Astrocyte (in vitro differentiated cells and primary cell): Measurements from ENCODE around the gene ZFP91. TPM values are rescaled to one million over a fixed set of nuclear protein-coding genes. Genes with fewer than 3 reads are reported as not detected.

Source experiments
- DNase-seq: peaks from one replicate; pipeline ENCODE4 v3.0.0-alpha.2; 2010; ENCODE audit warnings: low read depth
- FAIRE-seq: peaks from 2 replicates; lab custom pipeline; 2011; peaks lifted over from hg19 to GRCh38; lab: Jason Lieb, UNC
- H2AFZ ChIP-seq: 2 replicates; pipeline ENCODE4 v1.6.0; 2012; ENCODE audit warnings: low read depth, low read length, inconsistent platforms
- H3K27ac ChIP-seq: 2 replicates; pipeline ENCODE4 v1.5.1; 2011; ENCODE audit warnings: low read depth, low read length, inconsistent platforms
- H3K27me3 ChIP-seq: 2 replicates; pipeline ENCODE4 v1.6.0; 2011; ENCODE audit warnings: low read length, inconsistent platforms; ENCODE audit not compliant: insufficient read depth
- H3K36me3 ChIP-seq: 2 replicates; pipeline ENCODE4 v1.5.1; 2011; ENCODE audit warnings: low read length, inconsistent platforms; ENCODE audit not compliant: insufficient read depth
- H3K4me1 ChIP-seq: 2 replicates; pipeline ENCODE4 v1.5.1; 2011; ENCODE audit warnings: low read length, inconsistent platforms; ENCODE audit not compliant: insufficient read depth
- H3K4me2 ChIP-seq: 2 replicates; pipeline ENCODE4 v1.6.0; 2012; ENCODE audit warnings: low read length, inconsistent platforms
- H3K4me3 ChIP-seq: 2 replicates; pipeline ENCODE4 v1.5.1; 2011; ENCODE audit warnings: low read depth, mild to moderate bottlenecking, low read length, inconsistent platforms; ENCODE audit not compliant: insufficient read depth
- H3K79me2 ChIP-seq: 2 replicates; pipeline ENCODE4 v1.6.0; 2012; ENCODE audit warnings: mild to moderate bottlenecking, low read length, inconsistent platforms; ENCODE audit not compliant: insufficient read depth
- H3K9ac ChIP-seq: 2 replicates; pipeline ENCODE4 v1.6.0; 2012; ENCODE audit warnings: mild to moderate bottlenecking, low read length, inconsistent platforms
- H3K9me3 ChIP-seq: 2 replicates; pipeline ENCODE4 v1.5.1; 2012; ENCODE audit warnings: low read depth, mild to moderate bottlenecking, low read length, inconsistent platforms; ENCODE audit not compliant: insufficient read depth
- H4K20me1 ChIP-seq: 2 replicates; pipeline ENCODE4 v1.6.0; 2012; ENCODE audit warnings: low read length, inconsistent platforms; ENCODE audit not compliant: insufficient read depth
- H3K27ac Mint-ChIP-seq: one replicate; pipeline ENCODE4 v1.8.0; 2021; ENCODE audit warnings: mild to moderate bottlenecking, mixed read lengths; ENCODE audit not compliant: unreplicated experiment
- H3K27me3 Mint-ChIP-seq: one replicate; pipeline ENCODE4 v1.8.0; 2021; ENCODE audit warnings: low read depth, mixed read lengths; ENCODE audit not compliant: unreplicated experiment
- H3K36me3 Mint-ChIP-seq: one replicate; pipeline ENCODE4 v1.8.0; 2021; ENCODE audit warnings: low read depth, mixed read lengths; ENCODE audit not compliant: unreplicated experiment
- H3K4me1 Mint-ChIP-seq: one replicate; pipeline ENCODE4 v1.8.0; 2021; ENCODE audit warnings: low read depth, mixed read lengths; ENCODE audit not compliant: unreplicated experiment
- H3K4me3 Mint-ChIP-seq: one replicate; pipeline ENCODE4 v1.8.0; 2021; ENCODE audit warnings: mild to moderate bottlenecking, moderate library complexity, mixed read lengths; ENCODE audit not compliant: unreplicated experiment
- H3K9me3 Mint-ChIP-seq: one replicate; pipeline ENCODE4 v1.8.0; 2021; ENCODE audit warnings: mild to moderate bottlenecking, mixed read lengths; ENCODE audit not compliant: unreplicated experiment
- EZH2 ChIP-seq: IDR thresholded peaks from 2 replicates; pipeline ENCODE4 v1.6.1; 2012; ENCODE audit warnings: mild to moderate bottlenecking, low read length, inconsistent platforms; ENCODE audit not compliant: insufficient read depth
- total RNA-seq: library from RNA; stranded (reverse); gene quantifications from 2 replicates; pipeline ENCODE4 v1.2.1, GENCODE V29; 2021
- TF ChIP-seq, protein P1 (sequence below): IDR thresholded peaks from 2 replicates; pipeline ENCODE4 v1.5.1; 2011; ENCODE audit warnings: low read depth, mild to moderate bottlenecking, inconsistent platforms, low read length, moderate library complexity; ENCODE audit not compliant: insufficient read depth

ZFP91 gene
- total RNA-seq, 1 donor from 2014 or later = 40.1 TPM

- Mint-ChIP-seq H3K4me1 (no peaks in the 10 kb centered on the region), H3K27ac (no peak overlapping the region), H3K36me3 (peaks cover 8% of the 10 kb centered on the region), H3K9me3 (no peaks in the 10 kb centered on the region), H3K27me3 (no peaks in the 10 kb centered on the region), H3K4me3 (no peak overlapping the region)
- H3K4me2 ChIP-seq = no peak overlapping the region
- H3K4me3 ChIP-seq = no peak overlapping the region
- H4K20me1 ChIP-seq = peaks cover 71% of the 10 kb centered on the region
- peaks cover 2% of the 10 kb centered on the region for H3K36me3 ChIP-seq
- H3K9me3 ChIP-seq = no peaks in the 10 kb centered on the region
- H3K9ac ChIP-seq = no peak overlapping the region
- FAIRE-seq (no peak), DNase-seq (no peak)
- H3K79me2 ChIP-seq = peaks cover 100% of the 10 kb centered on the region
- H3K4me1 ChIP-seq = no peaks in the 10 kb centered on the region
- no peak overlapping the region for H3K27ac ChIP-seq
- no peaks in the 10 kb centered on the region for H3K27me3 ChIP-seq
- no peak overlapping the region for H2AFZ ChIP-seq
- no peak for TF ChIP-seq EZH2
- TF ChIP-seq, protein P1, sequence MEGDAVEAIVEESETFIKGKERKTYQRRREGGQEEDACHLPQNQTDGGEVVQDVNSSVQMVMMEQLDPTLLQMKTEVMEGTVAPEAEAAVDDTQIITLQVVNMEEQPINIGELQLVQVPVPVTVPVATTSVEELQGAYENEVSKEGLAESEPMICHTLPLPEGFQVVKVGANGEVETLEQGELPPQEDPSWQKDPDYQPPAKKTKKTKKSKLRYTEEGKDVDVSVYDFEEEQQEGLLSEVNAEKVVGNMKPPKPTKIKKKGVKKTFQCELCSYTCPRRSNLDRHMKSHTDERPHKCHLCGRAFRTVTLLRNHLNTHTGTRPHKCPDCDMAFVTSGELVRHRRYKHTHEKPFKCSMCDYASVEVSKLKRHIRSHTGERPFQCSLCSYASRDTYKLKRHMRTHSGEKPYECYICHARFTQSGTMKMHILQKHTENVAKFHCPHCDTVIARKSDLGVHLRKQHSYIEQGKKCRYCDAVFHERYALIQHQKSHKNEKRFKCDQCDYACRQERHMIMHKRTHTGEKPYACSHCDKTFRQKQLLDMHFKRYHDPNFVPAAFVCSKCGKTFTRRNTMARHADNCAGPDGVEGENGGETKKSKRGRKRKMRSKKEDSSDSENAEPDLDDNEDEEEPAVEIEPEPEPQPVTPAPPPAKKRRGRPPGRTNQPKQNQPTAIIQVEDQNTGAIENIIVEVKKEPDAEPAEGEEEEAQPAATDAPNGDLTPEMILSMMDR = no peak
Observed at GRCh38 chr11:58592760-58593472, 14.1 kb downstream of the ZFP91 start.

GRCh38 chr11:58594826-58595225, 16.0 kb downstream of the ZFP91 start:
- H3K79me2 ChIP-seq = peaks cover 100% of the 10 kb centered on the region
- H3K9ac ChIP-seq = no peak overlapping the region
- H3K4me3 ChIP-seq = no peak overlapping the region
- Mint-ChIP-seq H3K4me1 (no peaks in the 10 kb centered on the region), H3K36me3 (peaks cover 8% of the 10 kb centered on the region), H3K27ac (no peak overlapping the region), H3K27me3 (no peaks in the 10 kb centered on the region), H3K9me3 (no peaks in the 10 kb centered on the region), H3K4me3 (no peak overlapping the region)
- H2AFZ ChIP-seq = no peak overlapping the region
- no peak for DNase-seq
- no peak for FAIRE-seq
- no peak overlapping the region for H3K4me2 ChIP-seq
- H3K27me3 ChIP-seq = no peaks in the 10 kb centered on the region
- no peak overlapping the region for H3K27ac ChIP-seq
- no peaks in the 10 kb centered on the region for H3K9me3 ChIP-seq
- peaks cover 2% of the 10 kb centered on the region for H3K36me3 ChIP-seq
- peaks cover 82% of the 10 kb centered on the region for H4K20me1 ChIP-seq
- H3K4me1 ChIP-seq = no peaks in the 10 kb centered on the region
- no peak for TF ChIP-seq EZH2
- TF ChIP-seq, protein P1 = no peak

DNA sequence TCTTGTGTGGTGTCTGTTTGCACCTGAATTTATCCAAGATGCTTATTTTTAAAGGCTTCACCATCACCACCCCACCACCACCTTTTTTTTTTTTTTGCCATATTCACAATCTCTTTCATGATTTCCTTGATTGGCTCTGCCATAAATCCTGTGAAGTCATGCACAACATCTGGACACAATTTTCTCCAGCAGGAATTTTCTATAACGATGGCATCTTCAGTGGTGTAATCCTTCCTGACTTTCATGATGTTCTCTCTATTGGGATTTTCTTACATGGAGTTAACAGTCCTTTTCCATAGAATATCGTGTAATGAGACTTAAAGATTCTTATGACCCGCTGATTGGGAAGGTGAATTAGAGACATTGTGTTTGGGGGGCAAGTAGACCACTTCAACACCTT, 17.8 kb downstream of the ZFP91 start:
- H3K9me3 ChIP-seq = no peaks in the 10 kb centered on the region
- no peaks in the 10 kb centered on the region for H3K4me1 ChIP-seq
- no peak for TF ChIP-seq EZH2
- TF ChIP-seq, protein P1 = no peak
- peaks cover 100% of the 10 kb centered on the region for H3K79me2 ChIP-seq
- no peak overlapping the region for H3K27ac Mint-ChIP-seq
- no peaks in the 10 kb centered on the region for H3K9me3 Mint-ChIP-seq
- H3K4me3 Mint-ChIP-seq = no peak overlapping the region
- H3K36me3 Mint-ChIP-seq = peaks cover 7% of the 10 kb centered on the region
- peaks cover 86% of the 10 kb centered on the region for H4K20me1 ChIP-seq
- no peak overlapping the region for H3K4me2 ChIP-seq
- no peaks in the 10 kb centered on the region for H3K27me3 ChIP-seq
- H3K9ac ChIP-seq = no peak overlapping the region
- FAIRE-seq (no peak), DNase-seq (no peak)
- H3K36me3 ChIP-seq = peaks cover 2% of the 10 kb centered on the region
- H3K4me3 ChIP-seq = no peak overlapping the region
- H3K27ac ChIP-seq = no peak overlapping the region
- H3K27me3 Mint-ChIP-seq = no peaks in the 10 kb centered on the region
- no peak overlapping the region for H2AFZ ChIP-seq
- no peaks in the 10 kb centered on the region for H3K4me1 Mint-ChIP-seq
